Measurements from ENCODE around the gene GFM1. TPM values are rescaled to one million over a fixed set of nuclear protein-coding genes. Genes with fewer than 3 reads are reported as not detected.

Gene GFM1
- total RNA-seq, 6 donors from 2014 or later = 15.3 to 50.0 (median 39.2) TPM

GRCh38 chr3:158660711-158661110 lies 16.4 kb downstream of the GFM1 start:
- no peak for DNase-seq
- Histone ChIP-seq H3K36me3 (peaks cover 0 to 69% (median 17%) of the 10 kb centered on the region in 4 donors), H3K4me1 (peaks cover 0 to 5% (median 2%) of the 10 kb centered on the region in 4 donors), H3K27me3 (no peaks in the 10 kb centered on the region), H3K4me3 (no peak overlapping the region), H3K9me3 (no peaks in the 10 kb centered on the region), H3K27ac (peak overlapping the region in 1 of 4 donors; percentile 46)
- TF ChIP-seq, protein P1, sequence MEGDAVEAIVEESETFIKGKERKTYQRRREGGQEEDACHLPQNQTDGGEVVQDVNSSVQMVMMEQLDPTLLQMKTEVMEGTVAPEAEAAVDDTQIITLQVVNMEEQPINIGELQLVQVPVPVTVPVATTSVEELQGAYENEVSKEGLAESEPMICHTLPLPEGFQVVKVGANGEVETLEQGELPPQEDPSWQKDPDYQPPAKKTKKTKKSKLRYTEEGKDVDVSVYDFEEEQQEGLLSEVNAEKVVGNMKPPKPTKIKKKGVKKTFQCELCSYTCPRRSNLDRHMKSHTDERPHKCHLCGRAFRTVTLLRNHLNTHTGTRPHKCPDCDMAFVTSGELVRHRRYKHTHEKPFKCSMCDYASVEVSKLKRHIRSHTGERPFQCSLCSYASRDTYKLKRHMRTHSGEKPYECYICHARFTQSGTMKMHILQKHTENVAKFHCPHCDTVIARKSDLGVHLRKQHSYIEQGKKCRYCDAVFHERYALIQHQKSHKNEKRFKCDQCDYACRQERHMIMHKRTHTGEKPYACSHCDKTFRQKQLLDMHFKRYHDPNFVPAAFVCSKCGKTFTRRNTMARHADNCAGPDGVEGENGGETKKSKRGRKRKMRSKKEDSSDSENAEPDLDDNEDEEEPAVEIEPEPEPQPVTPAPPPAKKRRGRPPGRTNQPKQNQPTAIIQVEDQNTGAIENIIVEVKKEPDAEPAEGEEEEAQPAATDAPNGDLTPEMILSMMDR (IDR thresholded peaks at IDR 0.05) = no peak
- no peak for TF ChIP-seq POLR2AphosphoS5 (IDR thresholded peaks at IDR 0.05)
- no peak for TF ChIP-seq EP300 (IDR thresholded peaks at IDR 0.05)
- no peak for TF ChIP-seq POLR2A (IDR thresholded peaks at IDR 0.05)
- 79 to 81% methylated on average over 4 of the region's 4 CpGs for WGBS, 2 donors
- no peak for ATAC-seq (ENCODE audit: low FRiP score in 2 of 2)

GRCh38 chr3:158663246-158663645 lies 18.9 kb downstream of the GFM1 start:
- Histone ChIP-seq H3K27me3 (no peaks in the 10 kb centered on the region), H3K27ac (no peak overlapping the region), H3K4me3 (no peak overlapping the region), H3K4me1 (peaks cover 0 to 6% (median 3%) of the 10 kb centered on the region in 4 donors), H3K9me3 (no peaks in the 10 kb centered on the region), H3K36me3 (peaks cover 0 to 77% (median 17%) of the 10 kb centered on the region in 4 donors)
- WGBS, 2 donors = 80 to 88% methylated on average over 1 of the region's 1 CpG
- TF ChIP-seq EP300 (IDR thresholded peaks at IDR 0.05) (no peak), POLR2A (IDR thresholded peaks at IDR 0.05) (no peak), POLR2AphosphoS5 (IDR thresholded peaks at IDR 0.05) (no peak)
- TF ChIP-seq, protein P1 (IDR thresholded peaks at IDR 0.05) = no peak
- ATAC-seq (ENCODE audit: low FRiP score in 2 of 2) = no peak
- DNase-seq = no peak

GRCh38 chr3:158663832-158664231 lies 19.5 kb downstream of the GFM1 start:
- DNase-seq (no peak), ATAC-seq (ENCODE audit: low FRiP score in 2 of 2) (no peak)
- H3K4me3 ChIP-seq = no peak overlapping the region
- WGBS, 2 donors = 94 to 100% methylated on average over 1 of the region's 1 CpG
- peaks cover 0 to 77% (median 15%) of the 10 kb centered on the region in 4 donors for H3K36me3 ChIP-seq
- H3K4me1 ChIP-seq = peaks cover 0 to 9% (median 5%) of the 10 kb centered on the region in 4 donors
- TF ChIP-seq, protein P1 (IDR thresholded peaks at IDR 0.05) = no peak
- TF ChIP-seq EP300 (IDR thresholded peaks at IDR 0.05) = no peak
- no peak for TF ChIP-seq POLR2A (IDR thresholded peaks at IDR 0.05)
- no peak for TF ChIP-seq POLR2AphosphoS5 (IDR thresholded peaks at IDR 0.05)
- no peak overlapping the region for H3K27ac ChIP-seq
- no peaks in the 10 kb centered on the region for H3K27me3 ChIP-seq
- H3K9me3 ChIP-seq = no peaks in the 10 kb centered on the region

DNA sequence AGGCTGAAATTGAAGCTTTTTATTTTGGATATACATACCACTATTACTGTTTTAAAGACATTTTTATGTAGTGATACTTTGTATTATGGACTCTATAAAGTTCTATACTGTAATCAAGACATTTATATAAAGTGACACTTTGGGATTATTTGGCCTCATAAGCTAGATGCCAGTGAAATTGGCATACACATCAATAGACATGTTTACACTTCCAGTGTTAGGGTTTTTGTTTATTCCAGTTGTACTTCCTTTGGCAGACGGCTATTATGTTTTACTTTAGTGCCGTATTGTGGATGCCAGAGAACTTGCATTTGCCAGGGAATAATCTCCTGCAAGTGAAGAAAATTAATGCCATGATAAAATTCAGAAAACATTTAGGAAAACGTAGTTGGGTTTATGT lies 22.1 kb downstream of the GFM1 start:
- H3K9me3 ChIP-seq = no peaks in the 10 kb centered on the region
- H3K4me1 ChIP-seq = peaks cover 0 to 12% (median 8%) of the 10 kb centered on the region in 4 donors
- no peaks in the 10 kb centered on the region for H3K27me3 ChIP-seq
- H3K27ac ChIP-seq = no peak overlapping the region
- peaks cover 0 to 72% (median 8%) of the 10 kb centered on the region in 4 donors for H3K36me3 ChIP-seq
- H3K4me3 ChIP-seq = no peak overlapping the region
- DNase-seq (no peak), ATAC-seq (ENCODE audit: low FRiP score in 2 of 2) (no peak)
- 63 to 78% methylated on average over 3 of the region's 3 CpGs for whole genome bisulfite sequencing, 2 donors
- TF ChIP-seq POLR2A (IDR thresholded peaks at IDR 0.05) (no peak), EP300 (IDR thresholded peaks at IDR 0.05) (no peak), POLR2AphosphoS5 (IDR thresholded peaks at IDR 0.05) (no peak)
- TF ChIP-seq, protein P1 (IDR thresholded peaks at IDR 0.05) = no peak

DNA sequence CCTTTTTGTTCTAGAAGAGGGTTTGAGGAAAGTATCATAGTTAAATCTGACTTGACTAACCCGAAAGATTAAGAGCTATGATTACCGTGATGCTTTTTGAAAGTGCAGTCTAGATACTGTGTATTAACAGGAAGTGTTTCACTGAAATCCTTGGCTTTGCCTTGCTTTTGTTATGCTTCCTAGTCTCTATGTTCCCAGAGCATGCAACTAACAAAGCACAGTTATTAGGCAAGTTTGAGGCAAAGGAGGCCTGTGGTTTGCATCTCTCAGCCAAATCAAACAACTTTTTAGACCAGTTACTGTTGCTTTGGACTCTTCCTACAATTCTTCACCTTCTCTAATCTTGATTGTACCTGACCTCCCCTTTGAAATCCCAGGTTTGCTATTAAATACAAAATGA lies 24.2 kb downstream of the GFM1 start:
- Histone ChIP-seq H3K36me3 (peaks cover 0 to 52% (median 6%) of the 10 kb centered on the region in 4 donors), H3K27ac (no peak overlapping the region), H3K4me1 (peaks cover 4 to 22% (median 16%) of the 10 kb centered on the region in 4 donors), H3K9me3 (no peaks in the 10 kb centered on the region), H3K4me3 (no peak overlapping the region), H3K27me3 (no peaks in the 10 kb centered on the region)
- TF ChIP-seq POLR2AphosphoS5 (IDR thresholded peaks at IDR 0.05) (no peak), POLR2A (IDR thresholded peaks at IDR 0.05) (no peak), EP300 (IDR thresholded peaks at IDR 0.05) (no peak)
- TF ChIP-seq, protein P1 (IDR thresholded peaks at IDR 0.05) = no peak
- 46 to 59% methylated on average over 2 of the region's 2 CpGs for whole genome bisulfite sequencing, 2 donors
- no peak for ATAC-seq (ENCODE audit: low FRiP score in 2 of 2)
- DNase-seq = no peak
